NCI-H510A (cell line): Measurements from ENCODE around the gene GATC.

ENCODE experiments used
- DNase-seq: peaks from one replicate; lab custom pipeline; 2025; lab: John Stamatoyannopoulos, UW

GATC gene

GRCh38 chr12:120497524-120498150, 51.4 kb downstream of the GATC start:
- DNase-seq, result no peak

DNA sequence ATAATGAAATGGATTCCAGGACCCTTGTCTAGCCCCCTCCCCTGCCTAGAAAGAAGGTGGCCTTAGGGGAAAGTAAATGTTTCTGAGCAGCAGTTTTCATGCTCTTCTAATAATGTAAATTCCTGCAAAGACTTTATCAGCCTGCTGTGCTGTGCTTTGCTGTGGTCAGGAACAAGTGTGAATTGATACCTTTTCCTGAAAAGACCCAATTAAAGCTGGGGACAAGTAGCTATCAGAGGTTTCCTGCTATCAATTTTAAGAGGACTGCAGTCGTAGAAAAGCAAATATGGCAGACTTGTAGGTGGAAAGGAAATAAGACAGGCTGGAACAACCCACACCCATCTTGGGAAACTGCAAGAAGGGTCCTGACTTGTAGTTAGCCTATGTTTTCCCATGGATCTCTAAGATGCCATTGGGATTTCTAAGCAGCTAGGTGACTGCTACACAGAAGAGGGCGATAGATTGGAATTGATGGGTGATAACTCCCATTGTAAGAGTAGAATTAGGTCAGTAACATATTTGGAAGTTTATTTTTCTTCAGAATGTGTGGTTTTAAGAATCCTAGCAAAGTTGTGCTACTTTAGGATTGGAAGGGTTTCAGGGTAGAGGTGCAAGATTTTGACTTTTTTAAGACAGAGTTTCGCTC, 52.7 kb downstream of the GATC start:
- no peak for DNase-seq

DNA sequence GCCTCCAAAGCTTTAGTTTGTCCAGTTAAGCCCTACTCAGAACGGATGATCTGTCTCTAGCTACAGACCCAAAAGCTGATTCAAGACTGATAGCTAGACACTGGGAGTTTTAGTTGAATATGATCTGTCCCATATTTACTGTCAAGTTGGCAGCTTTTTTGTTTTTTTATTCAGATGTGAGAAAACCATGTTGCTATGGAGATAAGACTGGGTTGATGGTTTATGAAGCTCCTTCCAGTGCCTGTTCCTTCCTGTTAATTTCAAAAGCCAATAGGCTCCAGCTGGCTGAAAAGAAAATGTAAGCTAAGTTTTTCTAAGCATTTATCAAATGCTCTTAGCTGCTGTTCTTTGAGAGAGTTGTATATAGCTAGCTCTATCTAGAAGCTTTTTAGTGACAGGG, 54.3 kb downstream of the GATC start:
- no peak for DNase-seq

DNA sequence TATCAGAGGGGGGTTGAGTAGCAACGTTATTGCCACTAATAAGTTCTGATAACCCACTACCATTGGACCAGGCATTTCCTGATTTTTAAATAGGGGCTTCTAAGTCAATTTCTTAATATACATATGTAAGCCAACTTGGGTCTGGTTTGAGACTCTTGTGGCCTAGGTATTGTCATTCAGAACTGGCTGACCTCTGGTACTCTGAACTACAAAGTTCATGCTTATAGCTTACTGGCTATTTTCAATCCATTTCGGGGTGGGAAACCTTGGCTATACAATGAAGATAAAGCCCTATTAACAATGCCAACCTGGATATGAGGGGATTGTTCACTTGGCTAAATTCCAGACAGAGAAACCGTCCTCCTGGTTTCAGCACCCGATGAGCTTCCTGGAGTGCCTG, 58.3 kb downstream of the GATC start:
- no peak for DNase-seq

DNA sequence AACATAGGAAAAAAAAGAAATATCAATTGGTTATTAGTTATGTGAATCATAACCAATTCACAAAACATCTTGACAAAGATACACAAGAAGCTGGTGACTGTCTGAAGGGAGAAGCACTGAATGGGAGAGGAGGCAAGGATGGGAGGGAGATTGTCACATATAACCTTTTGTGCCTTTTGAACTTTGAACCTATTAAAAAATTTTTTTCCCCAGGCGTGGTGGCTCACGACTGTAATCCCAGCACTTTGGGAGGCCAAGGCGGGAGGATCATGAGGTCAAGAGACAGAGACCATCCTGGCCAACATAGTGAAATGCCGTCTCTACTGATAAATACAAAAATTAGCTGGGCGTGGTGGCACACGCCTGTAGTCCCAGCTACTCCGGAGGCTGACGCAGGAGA, 62.3 kb downstream of the GATC start:
- DNase-seq, result no peak
